Peyer's patch (tissue), 4 donors: ENCODE results near the gene PLXNA4. TPM values are rescaled to one million over a fixed set of nuclear protein-coding genes. Genes with fewer than 3 reads are reported as not detected.

ENCODE experiments used
- DNase-seq, 3 donors: peaks; one replicate each; pipeline ENCODE4 v3.0.0-alpha.2; 2017 to 2019
- H3K27ac ChIP-seq, 4 donors: fragments of 200-600 bp; sonication (generic); one replicate each; pipeline ENCODE4 v1.5.1; 2016 to 2019
- H3K27me3 ChIP-seq, 2 donors: fragments of 200-600 bp; sonication (generic); one replicate each; pipeline ENCODE4 v1.5.1; 2019
- H3K36me3 ChIP-seq, 3 donors: fragments of 200-600 bp; sonication (generic); one replicate each; pipeline ENCODE4 v1.5.1; 2016 to 2019
- H3K4me1 ChIP-seq, 4 donors: fragments of 200-600 bp; sonication (generic); one replicate each; pipeline ENCODE4 v1.5.1; 2016 to 2019
- H3K4me3 ChIP-seq, 4 donors: fragments of 200-600 bp; sonication (generic); 1 replicate in 3 of 4; 2 replicates in 1 of 4; pipeline ENCODE4 v1.5.1; 2016 to 2019; ENCODE audit warnings: mild to moderate bottlenecking in 1 of 4
- H3K9me3 ChIP-seq, 4 donors: fragments of 200-600 bp; sonication (generic); one replicate each; pipeline ENCODE4 v1.5.1; 2016 to 2019; ENCODE audit warnings: mild to moderate bottlenecking in 1 of 4
- POLR2A ChIP-seq, 2 donors: fragments of 450-650 bp; IDR thresholded peaks; one replicate each; pipeline ENCODE4 v1.5.1; 2017; ENCODE audit warnings: antibody characterized with exemption in 2 of 2, mild to moderate bottlenecking in 2 of 2, moderate library complexity in 2 of 2
- total RNA-seq, 4 donors: library from RNA; depleted of rRNA; stranded (reverse); fragments of >200 nt; gene quantifications; one replicate each; pipeline ENCODE4 v1.1.0, GENCODE V29; 2016
- TF ChIP-seq, protein P1 (sequence below), 6 experiments: fragments of 450-650 bp in 4 of 6; fragments of 200-600 bp in 2 of 6; sonication (generic) in 1 of 6; IDR thresholded peaks; one replicate each; pipeline ENCODE4 v1.5.1; 2017 to 2019; ENCODE audit warnings: antibody characterized with exemption in 6 of 6, mild to moderate bottlenecking in 3 of 6, moderate library complexity in 1 of 6

PLXNA4 gene
- total RNA-seq, 4 donors from 2014 or later: 1.4 to 3.8 (median 3.0) TPM

DNA sequence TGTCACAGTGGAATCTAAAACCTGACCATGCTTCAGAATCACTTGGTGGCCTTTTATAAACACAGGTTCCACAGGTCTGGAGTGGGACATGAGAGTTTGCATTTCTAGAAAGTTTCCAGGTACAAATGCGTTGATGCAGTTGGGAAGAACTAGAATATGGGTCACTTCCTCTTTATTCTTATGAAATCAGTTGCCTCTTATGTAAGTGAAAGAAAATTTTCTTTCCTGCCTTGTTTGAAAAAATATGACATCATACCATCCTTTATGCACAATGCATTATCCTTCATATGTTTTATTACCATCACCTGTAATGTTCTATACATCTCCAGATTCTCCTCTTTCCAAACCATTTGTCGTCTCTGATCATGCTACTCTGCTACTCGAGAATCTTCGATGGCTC is 44.0 kb downstream of the PLXNA4 start:
- Histone ChIP-seq H3K4me3 (no peak overlapping the region), H3K27ac (no peak overlapping the region), H3K36me3 (no peaks in the 10 kb centered on the region), H3K27me3 (no peaks in the 10 kb centered on the region), H3K9me3 (no peaks in the 10 kb centered on the region), H3K4me1 (no peaks in the 10 kb centered on the region)
- TF ChIP-seq, protein P1, sequence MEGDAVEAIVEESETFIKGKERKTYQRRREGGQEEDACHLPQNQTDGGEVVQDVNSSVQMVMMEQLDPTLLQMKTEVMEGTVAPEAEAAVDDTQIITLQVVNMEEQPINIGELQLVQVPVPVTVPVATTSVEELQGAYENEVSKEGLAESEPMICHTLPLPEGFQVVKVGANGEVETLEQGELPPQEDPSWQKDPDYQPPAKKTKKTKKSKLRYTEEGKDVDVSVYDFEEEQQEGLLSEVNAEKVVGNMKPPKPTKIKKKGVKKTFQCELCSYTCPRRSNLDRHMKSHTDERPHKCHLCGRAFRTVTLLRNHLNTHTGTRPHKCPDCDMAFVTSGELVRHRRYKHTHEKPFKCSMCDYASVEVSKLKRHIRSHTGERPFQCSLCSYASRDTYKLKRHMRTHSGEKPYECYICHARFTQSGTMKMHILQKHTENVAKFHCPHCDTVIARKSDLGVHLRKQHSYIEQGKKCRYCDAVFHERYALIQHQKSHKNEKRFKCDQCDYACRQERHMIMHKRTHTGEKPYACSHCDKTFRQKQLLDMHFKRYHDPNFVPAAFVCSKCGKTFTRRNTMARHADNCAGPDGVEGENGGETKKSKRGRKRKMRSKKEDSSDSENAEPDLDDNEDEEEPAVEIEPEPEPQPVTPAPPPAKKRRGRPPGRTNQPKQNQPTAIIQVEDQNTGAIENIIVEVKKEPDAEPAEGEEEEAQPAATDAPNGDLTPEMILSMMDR (IDR thresholded peaks at IDR 0.05): no peak
- TF ChIP-seq POLR2A (IDR thresholded peaks at IDR 0.05): no peak
- DNase-seq: no peak

DNA sequence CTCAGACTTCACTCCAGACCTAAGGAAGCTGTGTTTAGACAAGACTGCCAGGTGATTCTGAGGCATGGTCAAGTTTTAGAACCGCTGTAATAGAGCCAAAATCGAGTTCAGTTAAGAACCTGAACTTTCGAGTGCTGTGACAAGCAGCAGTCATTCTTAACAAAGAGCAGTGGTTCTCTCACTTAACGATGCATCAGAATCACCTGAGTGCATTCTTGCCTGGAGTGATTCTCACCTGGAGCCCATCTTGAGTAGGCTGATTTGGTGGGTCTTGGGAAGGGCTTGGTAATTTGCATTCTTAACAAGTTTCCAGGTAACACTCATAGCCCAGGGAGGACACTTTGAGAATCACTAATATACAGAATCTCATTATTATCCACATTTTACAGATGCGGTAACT is 44.7 kb downstream of the PLXNA4 start:
- H3K9me3 ChIP-seq: no peaks in the 10 kb centered on the region
- TF ChIP-seq, protein P1 (IDR thresholded peaks at IDR 0.05): no peak
- no peak for TF ChIP-seq POLR2A (IDR thresholded peaks at IDR 0.05)
- H3K36me3 ChIP-seq: no peaks in the 10 kb centered on the region
- H3K27me3 ChIP-seq: no peaks in the 10 kb centered on the region
- H3K4me1 ChIP-seq: no peaks in the 10 kb centered on the region
- DNase-seq: no peak
- H3K27ac ChIP-seq: no peak overlapping the region
- H3K4me3 ChIP-seq: no peak overlapping the region

GRCh38 chr7:132528695-132529094 is 47.6 kb downstream of the PLXNA4 start:
- Histone ChIP-seq H3K27ac (no peak overlapping the region), H3K27me3 (no peaks in the 10 kb centered on the region)

DNA sequence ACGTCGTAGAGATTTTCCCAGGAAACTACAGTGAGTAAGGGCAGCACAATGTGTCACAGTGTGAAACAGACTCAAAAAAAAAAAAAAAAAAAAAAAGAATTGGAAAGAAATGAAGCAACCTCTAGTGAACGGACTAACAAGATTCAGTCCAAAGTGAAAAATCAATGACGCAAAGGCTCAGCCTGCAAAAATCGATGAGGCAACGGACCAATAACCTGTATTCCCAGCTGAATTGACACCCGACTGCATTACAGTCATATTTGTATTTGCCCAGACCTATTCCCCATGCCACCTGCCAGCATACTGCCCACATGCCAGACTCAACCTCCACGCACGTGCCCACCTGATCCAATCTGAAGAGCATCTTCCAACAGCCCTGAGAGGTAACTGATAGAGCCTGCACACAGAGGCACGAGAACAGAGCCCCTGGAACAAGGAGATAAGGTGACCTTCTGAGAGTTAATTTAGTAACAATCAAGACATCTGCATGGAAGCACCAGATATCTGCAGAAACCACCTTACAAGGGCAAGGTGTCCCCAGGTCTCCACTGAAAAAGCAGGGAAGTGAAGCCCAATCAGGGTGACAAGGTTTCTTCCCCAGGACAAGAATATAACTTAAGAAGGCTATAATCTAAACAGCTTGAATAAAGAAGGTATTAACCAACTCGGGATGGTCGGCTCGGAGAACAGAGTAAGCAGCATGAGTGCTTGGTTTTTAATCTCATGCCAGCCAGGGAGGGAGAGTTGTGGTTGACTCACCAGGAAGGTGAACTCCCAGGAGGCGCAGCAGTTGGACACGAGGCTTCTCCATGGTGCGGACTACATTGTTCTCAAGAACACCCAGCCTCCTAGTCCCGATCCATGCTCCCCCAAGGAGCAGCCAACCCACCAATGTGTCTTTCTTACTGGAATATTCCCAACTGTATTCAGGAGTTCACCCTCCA is 48.5 kb downstream of the PLXNA4 start:
- no peak for DNase-seq
- Histone ChIP-seq H3K9me3 (no peaks in the 10 kb centered on the region), H3K27ac (no peak overlapping the region), H3K36me3 (no peaks in the 10 kb centered on the region), H3K4me1 (no peaks in the 10 kb centered on the region), H3K4me3 (no peak overlapping the region), H3K27me3 (no peaks in the 10 kb centered on the region)
- TF ChIP-seq POLR2A (IDR thresholded peaks at IDR 0.05): no peak
- TF ChIP-seq, protein P1 (IDR thresholded peaks at IDR 0.05): no peak

More at GRCh38 chr7:132528695-132529094, 47.6 kb downstream of the PLXNA4 start:
- Histone ChIP-seq H3K36me3 (no peaks in the 10 kb centered on the region), H3K9me3 (no peaks in the 10 kb centered on the region), H3K4me1 (no peaks in the 10 kb centered on the region), H3K4me3 (no peak overlapping the region)
- DNase-seq: no peak
- TF ChIP-seq, protein P1 (IDR thresholded peaks at IDR 0.05): no peak
- no peak for TF ChIP-seq POLR2A (IDR thresholded peaks at IDR 0.05)

DNA sequence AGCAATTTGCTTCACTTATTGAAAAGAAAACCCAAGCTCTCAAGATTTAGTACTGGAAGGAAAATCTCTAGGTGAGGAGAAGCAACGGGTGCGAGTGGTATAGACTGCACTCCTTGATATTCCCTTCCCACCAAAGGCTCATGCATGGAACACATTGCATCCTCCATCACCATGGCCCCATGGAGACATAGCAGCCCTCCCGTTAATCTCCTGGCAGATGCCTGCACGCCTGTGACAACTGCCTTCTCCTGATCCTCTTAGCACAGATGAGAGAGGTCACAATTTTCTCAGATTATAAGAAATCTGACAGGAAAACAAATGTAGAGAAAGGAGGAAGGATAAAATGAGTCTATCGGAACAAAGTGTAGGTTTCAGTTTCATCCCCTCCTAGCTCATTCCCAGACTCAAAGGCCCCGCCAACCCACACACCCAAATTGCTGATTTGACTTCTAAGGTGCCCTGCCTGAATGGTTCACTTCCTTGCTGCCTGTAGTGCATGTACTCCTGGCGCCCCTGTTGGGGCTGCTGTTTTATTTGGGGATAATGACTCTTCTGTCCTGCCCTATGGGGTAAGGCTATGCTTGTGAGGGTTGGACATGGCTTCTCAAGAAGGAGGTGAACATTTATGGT is 50.0 kb downstream of the PLXNA4 start:
- TF ChIP-seq, protein P1 (IDR thresholded peaks at IDR 0.05): no peak
- no peak for TF ChIP-seq POLR2A (IDR thresholded peaks at IDR 0.05)
- H3K36me3 ChIP-seq: no peaks in the 10 kb centered on the region
- no peak overlapping the region for H3K4me3 ChIP-seq
- H3K27ac ChIP-seq: no peak overlapping the region
- H3K4me1 ChIP-seq: no peaks in the 10 kb centered on the region
- no peaks in the 10 kb centered on the region for H3K9me3 ChIP-seq
- no peaks in the 10 kb centered on the region for H3K27me3 ChIP-seq
- DNase-seq: no peak
